GM12864 (cell line): Measurements from ENCODE around the gene CD4.

Experiments
- DNase-seq: peaks from one replicate; pipeline ENCODE4 v3.0.0-alpha.2; 2011; ENCODE audit warnings: low read depth
- H3K4me3 ChIP-seq: 2 replicates; pipeline ENCODE4 v1.5.1; 2011; ENCODE audit warnings: mild to moderate bottlenecking, low read depth, low read length, control low read depth
- CTCF ChIP-seq: IDR thresholded peaks from 2 replicates; pipeline ENCODE4 v1.5.1; 2011; ENCODE audit warnings: low read depth, mild to moderate bottlenecking, moderate library complexity, low read length, control low read depth, inconsistent platforms; ENCODE audit errors: missing control alignments

The CD4 gene

GRCh38 chr12:6821591-6822425 is 32.5 kb downstream of the CD4 start, which contains the start of gene GPR162:
GPR162 (plus strand) TSS chr12:6821821; CDS start chr12:6823899, 2,078 bp downstream.
- TF ChIP-seq CTCF = no peak
- H3K4me3 ChIP-seq = no peak within 1 kb of the TSS
- no peak for DNase-seq

- DNase-seq = no peak
- no peak overlapping the region for H3K4me3 ChIP-seq
- TF ChIP-seq CTCF = no peak
These were observed 33.3 kb downstream of the CD4 start for GRCh38 chr12:6822426-6823135.

- no peak overlapping the region for H3K4me3 ChIP-seq
- no peak for TF ChIP-seq CTCF
- no peak for DNase-seq
These were observed 34.1 kb downstream of the CD4 start for GRCh38 chr12:6823182-6824084.

GRCh38 chr12:6824085-6824775 is 34.9 kb downstream of the CD4 start:
- no peak for TF ChIP-seq CTCF
- no peak overlapping the region for H3K4me3 ChIP-seq
- no peak for DNase-seq

- no peak for TF ChIP-seq CTCF
- DNase-seq = no peak
- no peak overlapping the region for H3K4me3 ChIP-seq
These were observed 35.6 kb downstream of the CD4 start for GRCh38 chr12:6824901-6825381.
